KBM-7 (cell line): ENCODE measurements around the gene SYT2.
"Not testable (repeated sequence)": the region's sequence is repeated elsewhere in the genome, so short reads cannot be mapped to it uniquely, and the experiment has no call there.

Experiments used
- DNase-seq: peaks from one replicate; pipeline ENCODE4 v3.0.0-alpha.2; 2015
- in situ Hi-C: fragments of 300-500 bp; cut with MboI; formaldehyde crosslinking; loops from 2 replicates; pipeline ENCODE4 v1.14.3; 2020; ENCODE audit warnings: low sequenced_read_pairs, low pct_unique_long_range_greater_than_20kb, mixed read lengths

The SYT2 gene

DNA sequence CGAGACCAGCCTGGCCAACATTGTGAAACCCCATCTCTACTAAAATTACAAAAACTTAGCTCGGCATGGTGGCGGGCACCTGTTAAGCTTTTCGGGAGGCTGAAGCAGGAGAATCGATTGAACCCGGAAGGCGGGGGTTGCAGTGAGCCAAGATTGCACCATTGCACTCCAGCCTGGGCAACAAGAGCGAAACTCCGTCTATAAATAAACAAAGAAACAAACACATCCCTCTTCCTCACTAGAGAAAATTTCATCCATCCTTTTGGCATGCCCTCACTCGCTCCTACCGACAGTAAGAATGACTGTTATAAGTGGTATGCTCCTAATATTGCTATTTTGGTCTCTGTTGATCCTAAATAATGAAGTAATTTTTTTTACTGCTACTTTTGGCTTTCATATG, 166.7 kb downstream of the SYT2 start:
- in situ Hi-C loops, DNase-seq: not testable (repeated sequence)

DNA sequence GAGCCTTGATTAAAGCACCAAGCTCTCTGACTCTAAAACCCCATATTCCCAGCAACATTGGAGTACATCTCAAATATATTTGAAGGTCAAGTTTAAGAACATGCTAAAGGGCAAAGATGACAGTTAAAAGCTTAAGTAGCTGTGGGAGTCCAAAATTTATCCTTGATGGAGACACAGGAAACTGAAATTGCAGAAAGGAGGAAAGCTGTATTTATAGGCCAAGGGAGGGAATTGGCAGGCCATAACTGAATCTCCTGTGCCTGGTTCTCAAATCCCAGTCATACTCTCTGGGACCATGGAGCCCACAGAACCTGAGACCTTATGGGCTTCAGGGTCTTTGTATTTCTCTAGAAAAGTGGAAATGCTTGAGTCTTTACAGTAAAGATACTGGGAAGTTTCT, 167.8 kb downstream of the SYT2 start:
- in situ Hi-C loops, result not testable (repeated sequence)

DNA sequence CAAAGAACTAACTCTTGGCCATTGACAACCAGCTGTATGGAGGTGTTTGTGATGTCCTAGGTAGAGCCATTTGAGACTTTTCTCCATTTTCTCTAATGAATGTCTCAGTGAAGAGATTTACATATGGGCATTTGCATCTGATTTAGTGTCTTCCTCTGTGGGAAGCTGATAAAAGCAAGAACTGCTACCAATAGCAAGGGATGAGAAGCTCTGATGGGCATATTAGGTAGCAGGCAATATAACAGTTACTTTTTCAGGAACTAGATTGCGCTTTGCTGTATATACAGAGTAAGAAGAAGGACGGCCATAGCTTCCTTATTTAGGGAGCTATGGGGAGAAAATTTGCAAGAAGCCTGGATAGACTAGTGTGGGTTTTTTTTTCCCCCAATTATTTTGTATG, 169.4 kb downstream of the SYT2 start:
- in situ Hi-C loops, DNase-seq: not testable (repeated sequence)

More for the DNA sequence above, 167.8 kb downstream of the SYT2 start:
- not testable (repeated sequence) for DNase-seq
